WTC11 (cell line): Measurements from ENCODE around the gene BCL11A. TPM values are rescaled to one million over a fixed set of nuclear protein-coding genes. Genes with fewer than 3 reads are reported as not detected.

Experiments used
- ATAC-seq: fragments of 200-7000 bp; cut with Tn5 transposase; 2 replicates; pipeline ENCODE4 v1.10.0; 2021; ENCODE audit warnings: mild to moderate bottlenecking, moderate library complexity
- CTCF ChIA-PET: fragments of 300-600 bp; sonication (Branson Sonifier 250); formaldehyde crosslinking; loops from one replicate; lab custom pipeline; 2021; ENCODE audit warnings: antibody characterized with exemption; lab: Charles Lee
- POLR2A ChIA-PET: fragments of 350-600 bp; sonication (Branson Sonifier 250); formaldehyde crosslinking; loops from one replicate; lab custom pipeline; 2021; ENCODE audit warnings: antibody characterized with exemption; lab: Charles Lee
- DNase-seq: peaks from one replicate; pipeline ENCODE4 v3.0.0; 2021; ENCODE audit warnings: low spot score
- H3K27ac Mint-ChIP-seq: 2 replicates; pipeline ENCODE4 v1.8.0; 2021; ENCODE audit warnings: mixed read lengths
- H3K27me3 Mint-ChIP-seq: 2 replicates; pipeline ENCODE4 v1.8.0; 2021; ENCODE audit warnings: low read depth, mild to moderate bottlenecking, moderate library complexity, mixed read lengths
- H3K36me3 Mint-ChIP-seq: 2 replicates; pipeline ENCODE4 v1.8.0; 2021; ENCODE audit warnings: mixed read lengths
- H3K4me1 Mint-ChIP-seq: 2 replicates; pipeline ENCODE4 v1.8.0; 2022; ENCODE audit warnings: mixed read lengths
- H3K4me3 Mint-ChIP-seq: 2 replicates; pipeline ENCODE4 v1.8.0; 2021; ENCODE audit warnings: mild to moderate bottlenecking, moderate library complexity, mixed read lengths
- H3K9me3 Mint-ChIP-seq: 2 replicates; pipeline ENCODE4 v1.8.0; 2021; ENCODE audit warnings: mixed read lengths
- ATF3 ChIP-seq: sonication (generic); formaldehyde crosslinking; conservative IDR thresholded peaks from 2 replicates; pipeline ENCODE4 v1.8.1; 2022; ENCODE audit warnings: mild to moderate bottlenecking, missing genetic modification reagents
- CREB1 ChIP-seq: sonication (generic); formaldehyde crosslinking; IDR thresholded peaks from 2 replicates; pipeline ENCODE4 v1.8.0; 2023; ENCODE audit warnings: mild to moderate bottlenecking, missing genetic modification reagents
- CREM ChIP-seq: sonication (generic); formaldehyde crosslinking; IDR thresholded peaks from 2 replicates; pipeline ENCODE4 v1.8.1; 2022; ENCODE audit warnings: mild to moderate bottlenecking, missing genetic modification reagents, moderate library complexity
- CTCF ChIP-seq: fragments of 200-600 bp; IDR thresholded peaks from 2 replicates; pipeline ENCODE4 v1.8.0; 2022; ENCODE audit warnings: antibody characterized with exemption
- ELF4 ChIP-seq: sonication (generic); formaldehyde crosslinking; IDR thresholded peaks from 2 replicates; pipeline ENCODE4 v1.8.1; 2022; ENCODE audit warnings: low read depth, mild to moderate bottlenecking, moderate library complexity, missing genetic modification reagents
- ETV6 ChIP-seq: sonication (generic); formaldehyde crosslinking; IDR thresholded peaks from 2 replicates; pipeline ENCODE4 v1.8.1; 2022; ENCODE audit warnings: mild to moderate bottlenecking, missing genetic modification reagents
- FOXK1 ChIP-seq: sonication (generic); formaldehyde crosslinking; IDR thresholded peaks from 2 replicates; pipeline ENCODE4 v1.8.0; 2022; ENCODE audit warnings: mild to moderate bottlenecking, moderate library complexity, missing genetic modification reagents
- HMGA2 ChIP-seq: fragments of 250-450 bp; sonication (Bioruptor Pico); IDR thresholded peaks from 2 replicates; pipeline ENCODE4 v1.4.0; 2021; ENCODE audit warnings: mild to moderate bottlenecking, moderate library complexity
- IRF1 ChIP-seq: sonication (generic); formaldehyde crosslinking; IDR thresholded peaks from 2 replicates; pipeline ENCODE4 v1.8.0; 2023; ENCODE audit warnings: missing genetic modification reagents
- JAZF1 ChIP-seq: fragments of 250-450 bp; sonication (Bioruptor Pico); IDR thresholded peaks from 2 replicates; pipeline ENCODE4 v1.9.0; 2021; ENCODE audit warnings: moderate library complexity, mild to moderate bottlenecking, inconsistent platforms
- MLX ChIP-seq: sonication (generic); formaldehyde crosslinking; IDR thresholded peaks from 2 replicates; pipeline ENCODE4 v1.8.1; 2023; ENCODE audit warnings: mild to moderate bottlenecking, missing genetic modification reagents, moderate library complexity
- PRDM15 ChIP-seq: sonication (generic); formaldehyde crosslinking; IDR thresholded peaks from 2 replicates; pipeline ENCODE4 v1.8.0; 2022; ENCODE audit warnings: missing genetic modification reagents
- PRRX2 ChIP-seq: fragments of 250-450 bp; sonication (Bioruptor Pico); IDR thresholded peaks from 2 replicates; pipeline ENCODE4 v1.8.0; 2021; ENCODE audit warnings: mild to moderate bottlenecking
- RORB ChIP-seq: fragments of 250-450 bp; sonication (Bioruptor Pico); IDR thresholded peaks from 2 replicates; pipeline ENCODE4 v1.9.0; 2021; ENCODE audit warnings: mild to moderate bottlenecking
- SMAD3 ChIP-seq: sonication (generic); formaldehyde crosslinking; IDR thresholded peaks from 2 replicates; pipeline ENCODE4 v1.8.0; 2022; ENCODE audit warnings: missing genetic modification reagents, mild to moderate bottlenecking, borderline replicate concordance
- SP1 ChIP-seq: sonication (generic); formaldehyde crosslinking; conservative IDR thresholded peaks from 2 replicates; pipeline ENCODE4 v1.8.1; 2022; ENCODE audit warnings: missing genetic modification reagents
- TEAD4 ChIP-seq: sonication (generic); formaldehyde crosslinking; IDR thresholded peaks from 2 replicates; pipeline ENCODE4 v1.8.0; 2022; ENCODE audit warnings: mild to moderate bottlenecking, missing genetic modification reagents
- ZNF263 ChIP-seq: sonication (generic); formaldehyde crosslinking; IDR thresholded peaks from 2 replicates; pipeline ENCODE4 v1.8.1; 2022; ENCODE audit warnings: low read depth, mild to moderate bottlenecking, moderate library complexity, missing genetic modification reagents
- ZNF317 ChIP-seq: sonication (generic); formaldehyde crosslinking; IDR thresholded peaks from 2 replicates; pipeline ENCODE4 v1.8.1; 2023; ENCODE audit warnings: low read depth, mild to moderate bottlenecking, moderate library complexity, missing genetic modification reagents, borderline replicate concordance
- ZNF423 ChIP-seq: fragments of 250-450 bp; sonication (Bioruptor Pico); IDR thresholded peaks from 2 replicates; pipeline ENCODE4 v2.1.2; 2022; ENCODE audit warnings: mild to moderate bottlenecking, moderate library complexity
- ZNF671 ChIP-seq: fragments of 250-450 bp; sonication (Bioruptor Pico); IDR thresholded peaks from 2 replicates; pipeline ENCODE4 v1.8.0; 2021; ENCODE audit warnings: mild to moderate bottlenecking
- total RNA-seq: library from RNA; stranded (reverse); gene quantifications from 3 replicates; pipeline ENCODE4 v1.2.3, GENCODE V29; 2021
- TF ChIP-seq, protein P1 (sequence below): sonication (generic); formaldehyde crosslinking; IDR thresholded peaks from 2 replicates; pipeline ENCODE4 v1.8.0; 2022; ENCODE audit warnings: mild to moderate bottlenecking, missing genetic modification reagents

BCL11A gene
- total RNA-seq, 1 experiment from 2014 or later = 53.2 TPM

DNA sequence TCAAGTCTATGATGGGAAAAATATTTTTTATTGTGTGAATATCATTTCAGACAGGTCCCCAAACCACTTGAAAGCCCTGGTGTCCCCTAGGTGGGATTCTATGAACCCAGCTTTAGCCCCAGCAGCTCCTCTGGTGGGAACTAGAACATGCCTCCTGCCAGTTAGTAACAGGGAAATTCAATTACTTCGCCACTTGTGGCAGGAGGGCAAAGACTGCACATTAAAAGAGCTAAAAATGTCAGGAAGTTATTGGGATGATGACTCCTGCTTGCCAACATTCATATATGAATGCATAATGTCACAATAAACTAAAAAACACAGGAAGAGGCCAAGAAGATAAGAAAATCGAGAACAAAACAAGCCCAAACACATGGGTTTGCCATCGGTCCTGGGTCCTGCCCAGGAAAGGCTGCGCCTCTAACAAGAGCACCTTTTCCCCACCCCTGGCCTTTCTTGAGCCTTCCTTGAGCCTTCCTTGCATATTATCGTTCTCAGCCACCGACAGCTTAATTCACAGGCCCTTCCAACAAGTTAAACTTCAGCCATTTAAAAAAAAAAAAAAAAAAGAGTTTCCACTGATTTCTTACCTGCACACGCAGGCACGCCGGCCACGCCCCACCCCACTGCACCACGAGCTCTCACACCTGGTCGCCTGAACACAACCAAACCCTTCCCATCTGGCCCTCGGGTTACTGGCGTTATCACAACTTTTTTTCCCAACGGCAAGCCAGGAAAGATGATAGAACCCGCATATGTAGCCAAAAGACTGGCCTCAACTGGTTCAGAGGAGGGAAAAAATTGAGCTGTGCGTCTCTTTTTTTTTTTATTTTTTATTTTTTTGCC, 23.4 kb downstream of the BCL11A start (continued):
- TF ChIP-seq IRF1 (CRISPR knock-in tag) (no peak), FOXK1 (CRISPR knock-in tag) (no peak)

- CTCF ChIA-PET = interaction anchor here (0.7 to 1.4 kb wide), 4 partner anchors 10 to 52 kb away, joined by 3 read pairs; no protein-coding TSS in a partner anchor
- no peaks in the 10 kb centered on the region for H3K9me3 Mint-ChIP-seq
- POLR2A ChIA-PET = interaction anchor here (0.7 kb wide), 1 partner anchor 24 kb away, joined by 3 read pairs; the partner anchor contains the start of gene BCL11A
- no peak overlapping the region for H3K27ac Mint-ChIP-seq
- H3K27me3 Mint-ChIP-seq = no peaks in the 10 kb centered on the region
- no peak for DNase-seq
- H3K4me3 Mint-ChIP-seq = no peak overlapping the region
- H3K4me1 Mint-ChIP-seq = peaks cover 92% of the 10 kb centered on the region
- 0 out of 2 replicates have a peak, but pooled peaks have one; percentile 13 for ATAC-seq
- TF ChIP-seq CREM (CRISPR knock-in tag) (no peak), ZNF263 (CRISPR knock-in tag) (no peak), CTCF (no peak), SP1 (no peak), PRDM15 (CRISPR knock-in tag) (no peak), ZNF423 (CRISPR knock-in tag) (no peak), CREB1 (no peak), TEAD4 (CRISPR knock-in tag) (no peak), RORB (CRISPR knock-in tag) (no peak), HMGA2 (CRISPR knock-in tag) (no peak), ETV6 (CRISPR knock-in tag) (no peak), PRRX2 (no peak), ELF4 (CRISPR knock-in tag) (no peak), ZNF671 (no peak), MLX (CRISPR knock-in tag) (no peak), SMAD3 (CRISPR knock-in tag) (no peak), JAZF1 (CRISPR knock-in tag) (no peak), ZNF317 (CRISPR knock-in tag) (no peak), ATF3 (CRISPR knock-in tag) (no peak)
- TF ChIP-seq, protein P1, sequence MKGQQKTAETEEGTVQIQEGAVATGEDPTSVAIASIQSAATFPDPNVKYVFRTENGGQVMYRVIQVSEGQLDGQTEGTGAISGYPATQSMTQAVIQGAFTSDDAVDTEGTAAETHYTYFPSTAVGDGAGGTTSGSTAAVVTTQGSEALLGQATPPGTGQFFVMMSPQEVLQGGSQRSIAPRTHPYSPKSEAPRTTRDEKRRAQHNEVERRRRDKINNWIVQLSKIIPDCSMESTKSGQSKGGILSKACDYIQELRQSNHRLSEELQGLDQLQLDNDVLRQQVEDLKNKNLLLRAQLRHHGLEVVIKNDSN = no peak
- peaks cover 15% of the 10 kb centered on the region for H3K36me3 Mint-ChIP-seq
Measured at GRCh38 chr2:60529136-60529784, 24.2 kb downstream of the BCL11A start.
